Epithelial cell of esophagus (primary cell): ENCODE measurements around the gene PSMB5.

Experiments
- DNase-seq: peaks from one replicate; pipeline ENCODE4 v3.0.0; 2010; ENCODE audit warnings: low read depth
- H3K4me3 ChIP-seq: 2 replicates; pipeline ENCODE4 v1.5.1; 2011; ENCODE audit warnings: mild to moderate bottlenecking, low read length, control low read depth
- TF ChIP-seq, protein P1 (sequence below): IDR thresholded peaks from 2 replicates; pipeline ENCODE4 v1.5.1; 2011; ENCODE audit warnings: low read depth, mild to moderate bottlenecking, low read length, control low read depth, inconsistent platforms; ENCODE audit not compliant: insufficient read depth; ENCODE audit errors: missing control alignments

The PSMB5 gene

DNA sequence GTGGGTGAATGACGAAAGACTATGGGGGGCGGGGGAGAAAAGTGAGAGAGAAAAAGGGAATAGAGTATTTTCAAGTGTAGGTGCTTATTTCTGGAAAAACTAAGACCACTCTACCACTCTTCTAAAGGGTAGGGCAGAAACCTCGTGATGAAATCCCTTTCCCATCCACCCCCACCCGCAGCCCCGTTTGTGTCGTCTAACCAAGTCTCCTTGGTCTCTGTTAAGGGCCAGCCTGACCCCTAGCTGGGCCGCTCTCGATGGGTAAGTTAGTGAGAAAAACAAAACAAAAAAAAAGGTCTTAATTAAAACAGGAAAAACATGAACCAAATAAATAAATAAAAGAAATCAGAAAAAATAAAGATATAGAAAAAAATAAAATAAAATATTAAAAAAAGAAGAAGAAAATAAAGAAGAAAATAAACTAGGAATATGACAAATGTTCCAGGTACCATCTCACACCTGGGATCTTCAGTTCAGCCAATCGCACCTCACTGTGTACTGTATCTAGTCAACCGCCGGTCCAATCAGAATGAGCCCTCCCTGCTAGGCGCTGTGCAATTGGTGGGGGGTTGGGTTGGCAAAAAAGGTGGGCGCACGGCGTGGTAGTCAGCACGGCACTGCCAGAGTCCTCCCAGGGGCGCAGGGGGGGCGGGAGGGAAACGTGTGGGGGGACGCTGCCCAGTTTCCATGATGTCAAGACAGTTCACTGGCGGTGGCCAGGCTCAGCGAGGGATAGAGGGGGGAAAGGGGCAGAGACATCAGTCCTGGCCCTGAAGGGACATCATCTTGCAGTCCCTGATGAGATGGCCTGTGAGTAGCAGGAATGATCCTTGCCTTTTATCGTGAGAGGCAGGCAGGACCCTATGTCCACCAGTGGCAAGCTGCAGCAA lies 32.4 kb upstream of the PSMB5 start:
- no peak for DNase-seq
- TF ChIP-seq, protein P1, sequence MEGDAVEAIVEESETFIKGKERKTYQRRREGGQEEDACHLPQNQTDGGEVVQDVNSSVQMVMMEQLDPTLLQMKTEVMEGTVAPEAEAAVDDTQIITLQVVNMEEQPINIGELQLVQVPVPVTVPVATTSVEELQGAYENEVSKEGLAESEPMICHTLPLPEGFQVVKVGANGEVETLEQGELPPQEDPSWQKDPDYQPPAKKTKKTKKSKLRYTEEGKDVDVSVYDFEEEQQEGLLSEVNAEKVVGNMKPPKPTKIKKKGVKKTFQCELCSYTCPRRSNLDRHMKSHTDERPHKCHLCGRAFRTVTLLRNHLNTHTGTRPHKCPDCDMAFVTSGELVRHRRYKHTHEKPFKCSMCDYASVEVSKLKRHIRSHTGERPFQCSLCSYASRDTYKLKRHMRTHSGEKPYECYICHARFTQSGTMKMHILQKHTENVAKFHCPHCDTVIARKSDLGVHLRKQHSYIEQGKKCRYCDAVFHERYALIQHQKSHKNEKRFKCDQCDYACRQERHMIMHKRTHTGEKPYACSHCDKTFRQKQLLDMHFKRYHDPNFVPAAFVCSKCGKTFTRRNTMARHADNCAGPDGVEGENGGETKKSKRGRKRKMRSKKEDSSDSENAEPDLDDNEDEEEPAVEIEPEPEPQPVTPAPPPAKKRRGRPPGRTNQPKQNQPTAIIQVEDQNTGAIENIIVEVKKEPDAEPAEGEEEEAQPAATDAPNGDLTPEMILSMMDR: no peak
- H3K4me3 ChIP-seq: no peak overlapping the region

DNA sequence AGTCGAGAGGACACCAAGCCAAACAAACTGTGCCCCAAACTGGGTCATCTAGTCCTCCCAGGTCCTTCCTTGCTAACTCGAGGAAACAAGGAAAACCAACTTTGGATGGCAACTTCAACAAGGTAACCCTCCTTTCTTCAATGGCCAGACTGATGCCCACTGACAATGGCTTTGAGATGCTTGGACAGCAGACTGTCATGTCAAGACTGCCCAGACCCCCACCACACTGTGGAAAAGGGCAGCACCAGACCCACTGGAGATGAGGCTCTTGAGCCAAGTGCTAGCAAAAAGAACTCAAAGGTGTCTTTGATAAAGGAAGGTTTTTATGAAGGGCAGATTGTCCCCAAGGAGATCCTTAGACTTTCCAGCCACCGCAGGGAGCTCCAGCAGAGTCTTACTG lies 31.7 kb upstream of the PSMB5 start:
- H3K4me3 ChIP-seq: no peak overlapping the region
- DNase-seq: no peak
- TF ChIP-seq, protein P1: no peak

DNA sequence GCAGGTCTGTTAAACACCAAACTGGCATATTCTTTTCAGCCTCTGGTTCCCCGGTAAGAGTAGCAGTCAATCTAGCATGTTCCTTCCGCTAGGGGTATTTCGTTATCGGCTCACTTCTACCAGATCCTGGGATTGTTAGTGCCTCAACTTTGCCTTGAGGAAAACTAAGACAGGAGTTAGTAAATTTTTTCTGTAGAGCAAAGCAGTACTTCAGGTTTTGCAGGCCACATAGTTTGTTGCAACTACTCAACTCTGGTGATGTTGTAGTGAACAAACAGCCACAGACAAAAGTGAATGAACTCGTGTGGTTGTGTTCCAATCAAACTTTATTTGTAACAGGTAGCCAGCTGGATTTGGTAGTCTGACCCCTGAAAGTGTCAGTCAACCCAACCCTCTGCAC lies 28.9 kb upstream of the PSMB5 start:
- DNase-seq: peak; percentile 36
- TF ChIP-seq, protein P1: no peak
- H3K4me3 ChIP-seq: no peak overlapping the region

DNA sequence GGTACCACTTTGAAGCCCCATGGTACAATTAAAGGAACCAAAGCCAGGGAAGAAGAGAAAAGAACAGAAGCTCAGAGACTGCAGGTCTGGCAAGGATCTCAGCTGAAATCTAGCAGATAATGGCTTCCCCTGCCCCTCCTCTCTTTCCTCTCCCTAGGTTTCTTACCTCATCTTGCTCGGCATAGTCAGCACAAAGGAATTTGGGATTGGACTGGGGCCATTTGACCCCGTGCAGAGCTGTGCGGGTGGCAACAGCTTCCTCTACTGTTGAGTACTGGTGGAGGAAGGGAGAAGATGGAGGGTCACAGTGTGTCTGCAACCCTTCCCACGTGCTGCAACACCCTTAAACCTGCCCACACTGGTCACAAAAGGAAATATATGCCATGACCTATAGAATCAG lies 27.3 kb upstream of the PSMB5 start:
- DNase-seq: peak; percentile 93

DNA sequence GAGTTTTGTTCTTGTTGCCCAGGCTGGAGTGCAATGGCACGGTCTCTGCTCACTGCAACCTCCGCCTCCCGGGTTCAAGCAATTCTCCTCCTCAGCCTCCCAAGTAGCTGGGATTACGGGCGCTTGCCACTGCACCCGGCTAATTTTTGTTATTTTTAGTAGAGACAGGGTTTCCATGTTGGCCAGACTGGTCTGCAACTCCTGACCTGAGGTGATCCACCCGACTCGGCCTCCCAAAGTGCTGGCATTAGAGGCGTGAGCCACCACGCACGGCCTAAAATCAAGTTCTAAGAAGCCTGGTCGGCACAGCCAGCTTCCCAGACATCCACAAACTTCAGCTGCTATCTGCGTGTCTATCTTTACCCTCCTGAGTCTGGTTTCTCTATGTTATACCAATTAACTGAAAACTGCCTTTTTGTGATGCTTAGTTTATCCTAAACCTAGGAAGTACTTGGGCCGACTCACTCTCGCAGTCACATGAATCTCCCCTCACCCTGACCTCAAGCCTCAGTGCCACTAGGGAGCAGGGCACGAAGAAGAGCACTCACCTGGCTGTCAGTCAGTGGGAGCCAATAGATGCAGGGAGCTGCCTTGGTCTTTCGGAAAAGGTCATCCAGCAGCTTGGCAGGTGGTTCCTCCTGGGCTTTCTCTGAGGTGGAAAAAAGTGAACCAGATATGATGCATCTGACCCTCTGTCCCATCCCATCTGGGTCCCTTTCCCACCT lies 26.0 kb upstream of the PSMB5 start:
- H3K4me3 ChIP-seq: no peak overlapping the region
- TF ChIP-seq, protein P1: no peak
- no peak for DNase-seq

More for the DNA sequence above, 27.3 kb upstream of the PSMB5 start:
- TF ChIP-seq, protein P1: no peak
- H3K4me3 ChIP-seq: no peak overlapping the region

DNA sequence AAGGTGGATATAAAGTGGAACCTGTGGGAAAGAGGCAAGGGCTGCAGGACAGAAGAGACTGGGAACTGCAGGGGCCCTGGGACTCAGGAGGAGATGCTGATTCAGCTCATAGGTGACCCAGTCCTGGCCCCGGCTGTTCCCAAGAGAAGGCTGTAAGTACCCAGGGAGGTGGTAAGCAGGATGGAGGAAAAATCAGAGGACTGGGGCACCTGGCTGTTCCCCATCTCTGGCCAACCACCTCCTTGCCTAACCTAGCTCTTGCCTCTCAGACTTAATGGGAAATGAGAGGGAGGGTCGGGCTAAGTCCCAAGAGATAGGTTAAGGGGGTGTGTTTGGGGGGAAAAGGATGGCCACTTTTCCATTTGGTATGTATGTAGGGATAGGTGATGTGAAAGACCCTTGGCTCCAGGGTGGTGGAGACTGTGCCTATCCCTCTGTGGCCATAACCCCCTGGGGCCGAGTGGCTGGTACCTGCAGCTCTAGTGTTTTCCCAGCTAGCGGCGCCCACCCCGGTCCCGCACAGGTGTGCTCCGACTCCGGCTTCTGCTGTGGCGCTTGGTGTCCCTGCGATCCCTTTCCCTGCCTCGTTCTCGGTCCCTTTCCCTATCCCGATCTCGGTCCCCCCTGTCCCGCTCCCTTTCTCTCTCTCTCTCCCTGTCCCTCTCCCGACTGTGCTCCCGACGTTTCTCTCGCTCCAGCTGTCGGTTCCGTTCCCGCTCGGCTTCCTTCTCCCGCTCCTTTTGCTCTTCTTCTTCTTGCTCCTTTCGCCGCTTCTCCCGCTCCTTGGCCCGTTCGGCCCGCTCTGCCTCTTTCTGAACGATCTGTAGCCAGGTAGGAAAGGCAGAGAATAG lies 24.2 kb upstream of the PSMB5 start:
- H3K4me3 ChIP-seq: no peak overlapping the region
- TF ChIP-seq, protein P1: no peak
- no peak for DNase-seq
